Loucy (cell line): ENCODE results near the gene FSTL4.

Experiments used
- H2AFZ ChIP-seq: fragments of 200-600 bp; sonication (generic); 2 replicates; pipeline ENCODE4 v1.6.0; 2016; ENCODE audit warnings: antibody characterized with exemption, mild to moderate bottlenecking, low read length, moderate library complexity
- H3F3A ChIP-seq: fragments of 200-600 bp; 2 replicates; pipeline ENCODE4 v1.6.0; 2016; ENCODE audit warnings: antibody characterized with exemption, low read depth, mild to moderate bottlenecking
- H3K27me3 ChIP-seq: fragments of 200-600 bp; sonication (generic); 2 replicates; pipeline ENCODE4 v1.6.1; 2014; ENCODE audit warnings: low read length, mild to moderate bottlenecking; ENCODE audit not compliant: insufficient read depth, poor library complexity, severe bottlenecking
- H3K36me3 ChIP-seq: fragments of 200-600 bp; sonication (generic); 2 replicates; pipeline ENCODE4 v1.6.1; 2016; ENCODE audit warnings: low read length; ENCODE audit not compliant: insufficient read depth
- H3K4me1 ChIP-seq: fragments of 200-600 bp; sonication (generic); 2 replicates; pipeline ENCODE4 v1.5.1; 2014; ENCODE audit warnings: low read length, mild to moderate bottlenecking; ENCODE audit not compliant: insufficient read depth, poor library complexity, severe bottlenecking
- H3K4me2 ChIP-seq: fragments of 200-600 bp; sonication (generic); 2 replicates; pipeline ENCODE4 v1.6.0; 2014; ENCODE audit warnings: antibody characterized with exemption, low read length, low read depth, mild to moderate bottlenecking; ENCODE audit not compliant: poor library complexity, severe bottlenecking
- H3K4me3 ChIP-seq: fragments of 200-600 bp; sonication (generic); 2 replicates; pipeline ENCODE4 v1.5.1; 2014; ENCODE audit warnings: low read length, mild to moderate bottlenecking, mixed read lengths; ENCODE audit not compliant: poor library complexity, severe bottlenecking
- H3K79me2 ChIP-seq: fragments of 200-600 bp; sonication (generic); 2 replicates; pipeline ENCODE4 v1.6.1; 2014; ENCODE audit warnings: low read length; ENCODE audit not compliant: insufficient read depth
- H3K9ac ChIP-seq: fragments of 200-600 bp; sonication (generic); 2 replicates; pipeline ENCODE4 v1.6.0; 2014; ENCODE audit warnings: mild to moderate bottlenecking, low read depth, low read length, moderate library complexity; ENCODE audit not compliant: poor library complexity, severe bottlenecking
- H3K9me2 ChIP-seq: fragments of 200-600 bp; sonication (generic); replicated peaks from 2 replicates; pipeline ENCODE4 v1.6.1; 2016; ENCODE audit warnings: low read depth, low read length, mixed read lengths
- H3K9me3 ChIP-seq: fragments of 200-600 bp; sonication (generic); 2 replicates; pipeline ENCODE4 v1.6.1; 2014; ENCODE audit warnings: mild to moderate bottlenecking, antibody characterized with exemption, low read length, low read depth; ENCODE audit not compliant: insufficient read depth
- H4K20me1 ChIP-seq: fragments of 200-600 bp; sonication (generic); 2 replicates; pipeline ENCODE4 v1.6.0; 2014; ENCODE audit warnings: antibody characterized with exemption, low read length, mild to moderate bottlenecking; ENCODE audit not compliant: insufficient read depth, poor library complexity, severe bottlenecking
- CTCF ChIP-seq: fragments of 200-600 bp; sonication (generic); conservative IDR thresholded peaks from 2 replicates; pipeline ENCODE4 v1.5.1; 2014; ENCODE audit warnings: mild to moderate bottlenecking, antibody characterized with exemption, low read length
- EZH2phosphoT487 ChIP-seq: fragments of 200-600 bp; IDR thresholded peaks from 2 replicates; pipeline ENCODE4 v1.6.1; 2018; ENCODE audit warnings: antibody characterized with exemption, mild to moderate bottlenecking, moderate library complexity, borderline replicate concordance

The FSTL4 gene

GRCh38 chr5:133652951-133653759 is 40.8 kb upstream of the FSTL4 start:
- H3K4me1 ChIP-seq, result no peaks in the 10 kb centered on the region
- H3K27me3 ChIP-seq, result no peaks in the 10 kb centered on the region
- no peaks in the 10 kb centered on the region for H3K9me3 ChIP-seq
- no peaks in the 10 kb centered on the region for H4K20me1 ChIP-seq
- H3K9me2 ChIP-seq, result no peaks in the 10 kb centered on the region
- no peaks in the 10 kb centered on the region for H3K36me3 ChIP-seq
- H3F3A ChIP-seq, result no peaks in the 10 kb centered on the region
- no peak overlapping the region for H3K4me2 ChIP-seq
- no peak overlapping the region for H3K9ac ChIP-seq
- no peak overlapping the region for H2AFZ ChIP-seq
- TF ChIP-seq EZH2phosphoT487, result no peak
- TF ChIP-seq CTCF, result no peak
- no peaks in the 10 kb centered on the region for H3K79me2 ChIP-seq
- no peak overlapping the region for H3K4me3 ChIP-seq

- no peak overlapping the region for H3K4me3 ChIP-seq
- H4K20me1 ChIP-seq, result no peaks in the 10 kb centered on the region
- H2AFZ ChIP-seq, result no peak overlapping the region
- H3K36me3 ChIP-seq, result no peaks in the 10 kb centered on the region
- no peaks in the 10 kb centered on the region for H3K4me1 ChIP-seq
- H3K27me3 ChIP-seq, result no peaks in the 10 kb centered on the region
- TF ChIP-seq EZH2phosphoT487, result no peak
- TF ChIP-seq CTCF, result no peak
- H3K4me2 ChIP-seq, result no peak overlapping the region
- no peaks in the 10 kb centered on the region for H3K9me2 ChIP-seq
- no peaks in the 10 kb centered on the region for H3K9me3 ChIP-seq
- no peak overlapping the region for H3K9ac ChIP-seq
- H3K79me2 ChIP-seq, result no peaks in the 10 kb centered on the region
- H3F3A ChIP-seq, result no peaks in the 10 kb centered on the region
These were observed 31.9 kb upstream of the FSTL4 start for GRCh38 chr5:133644000-133644865.

- Histone ChIP-seq H3K9me2 (no peaks in the 10 kb centered on the region), H3K27me3 (no peaks in the 10 kb centered on the region), H3K4me3 (no peak overlapping the region), H2AFZ (no peak overlapping the region), H3K4me1 (no peaks in the 10 kb centered on the region), H3K36me3 (no peaks in the 10 kb centered on the region), H3F3A (no peaks in the 10 kb centered on the region), H3K4me2 (no peak overlapping the region), H3K9me3 (no peaks in the 10 kb centered on the region), H3K9ac (no peak overlapping the region), H3K79me2 (no peaks in the 10 kb centered on the region), H4K20me1 (no peaks in the 10 kb centered on the region)
- TF ChIP-seq EZH2phosphoT487, result no peak
- no peak for TF ChIP-seq CTCF
These were observed 31.0 kb upstream of the FSTL4 start for GRCh38 chr5:133643365-133643764.
